HPDE6-E6E7 (cell line): ENCODE data around the gene HECTD1.
"Not testable (repeated sequence)": the region's sequence is repeated elsewhere in the genome, so short reads cannot be mapped to it uniquely, and the experiment has no call there.

Experiments used
- DNase-seq: peaks from one replicate; pipeline ENCODE4 v3.0.0; 2011; ENCODE audit warnings: missing footprints; ENCODE audit errors: extremely low spot score

Gene HECTD1

DNA sequence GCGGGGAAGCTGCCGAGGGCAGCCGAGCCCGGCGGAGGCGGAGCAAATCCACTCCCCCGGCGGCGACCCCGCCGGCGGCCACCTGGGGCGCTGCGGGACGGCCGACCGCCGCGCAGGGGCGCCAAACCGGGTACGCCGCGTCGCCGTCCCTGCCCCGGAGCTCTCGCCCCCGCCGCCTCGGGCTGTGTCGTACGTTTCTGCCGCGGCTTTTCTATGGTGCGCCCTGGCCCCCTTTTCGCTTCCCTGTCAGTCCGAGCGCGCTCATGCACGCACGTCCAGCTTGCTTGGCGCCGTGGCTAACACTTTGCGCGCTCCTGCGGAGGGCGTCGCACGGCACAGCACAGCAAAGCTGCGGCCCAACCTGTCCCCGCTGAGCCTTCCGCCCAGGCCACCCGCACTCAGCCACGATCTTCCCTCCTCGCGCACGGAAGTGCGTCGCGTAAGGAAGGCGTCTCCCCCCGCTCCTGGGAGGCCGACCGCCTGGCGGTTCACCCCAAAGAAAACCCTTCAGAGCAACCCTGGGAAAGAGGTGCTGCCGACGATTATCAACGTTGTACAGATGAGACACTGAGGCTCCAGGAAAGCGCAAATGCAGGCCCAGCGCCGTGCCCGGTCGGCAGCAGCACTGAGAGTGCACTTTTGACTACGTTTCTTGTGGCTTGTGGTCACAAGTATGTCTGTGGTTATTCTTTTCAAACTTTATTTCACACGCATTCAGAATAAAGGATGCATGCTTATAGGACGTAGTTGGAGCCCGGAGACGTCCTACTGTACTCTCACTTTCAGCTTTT lies at the start of gene HECTD1:
Gene HECTD1, minus strand, starts transcription at position 39 of the 791 bp plus-strand sequence. CDS start 1,857 bp downstream, outside the sequence.
- DNase-seq: peak; percentile 80

DNA sequence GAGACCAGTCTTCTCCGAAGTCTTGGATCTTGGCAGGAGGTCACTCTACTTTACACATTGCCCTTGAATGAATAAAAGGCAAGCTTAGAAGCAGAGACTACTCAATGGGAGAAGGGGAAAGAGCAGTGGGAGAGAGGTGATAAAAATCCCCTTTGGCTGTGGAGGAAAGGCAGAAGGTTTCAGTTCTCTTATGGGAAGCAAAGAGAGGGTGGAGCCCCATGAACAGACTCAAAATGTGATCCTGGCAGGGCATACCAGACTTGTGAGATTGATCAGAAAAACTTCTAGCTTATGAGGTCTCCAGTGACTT lies 49.6 kb upstream of the HECTD1 start:
- DNase-seq: no peak

DNA sequence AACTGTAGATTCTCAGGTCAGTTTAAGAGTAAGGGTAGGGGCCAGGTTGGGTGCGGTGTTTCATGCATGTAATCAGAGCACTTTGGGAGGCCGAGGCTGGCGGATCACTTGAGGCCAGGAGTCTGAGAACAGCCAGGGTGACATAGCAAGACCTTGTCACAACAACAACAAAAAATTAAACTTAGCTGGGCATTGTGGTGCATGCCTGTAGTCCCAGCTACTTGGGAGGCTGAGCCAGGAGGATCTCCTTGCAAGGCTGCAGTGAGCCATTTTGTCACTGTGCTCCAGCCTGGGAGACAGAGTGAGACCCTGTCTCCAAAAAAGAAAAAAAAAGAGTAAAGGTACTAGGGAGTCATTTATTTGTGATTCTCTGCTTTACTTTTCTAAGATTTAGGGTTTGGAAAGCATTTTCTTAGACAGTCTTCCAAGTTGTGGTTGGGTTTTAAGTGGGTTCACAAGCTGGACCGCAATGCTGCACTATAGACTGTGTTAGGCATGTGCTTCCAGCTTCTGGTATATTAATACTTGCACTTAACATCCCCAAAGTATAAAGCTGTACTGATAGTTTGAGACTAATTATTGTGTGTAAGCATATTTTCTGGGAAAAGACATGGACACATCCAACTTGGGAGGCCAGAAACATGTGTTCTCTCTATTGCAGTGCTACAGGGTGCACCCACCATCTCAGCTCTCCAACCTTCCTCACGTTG lies 49.1 kb upstream of the HECTD1 start:
- DNase-seq: no peak

DNA sequence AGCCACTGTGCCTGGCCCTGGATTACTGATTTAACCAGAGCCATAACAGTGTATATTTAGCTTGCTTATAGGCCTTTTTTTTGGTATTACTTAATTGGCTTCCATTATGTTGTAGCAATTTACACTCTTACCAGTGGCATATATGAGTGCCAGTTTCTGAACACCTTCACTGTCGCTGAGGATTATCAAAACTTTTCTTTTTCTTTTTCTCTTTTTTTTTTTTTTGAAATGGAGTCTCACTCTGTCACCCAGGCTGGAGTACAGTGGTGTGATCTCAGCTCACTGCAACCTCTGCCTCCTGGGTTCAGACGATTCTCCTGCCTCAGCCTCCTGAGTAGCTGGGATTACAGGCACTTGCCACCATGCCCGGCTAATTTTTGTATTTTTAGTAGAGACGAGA lies 48.3 kb upstream of the HECTD1 start:
- not testable (repeated sequence) for DNase-seq

DNA sequence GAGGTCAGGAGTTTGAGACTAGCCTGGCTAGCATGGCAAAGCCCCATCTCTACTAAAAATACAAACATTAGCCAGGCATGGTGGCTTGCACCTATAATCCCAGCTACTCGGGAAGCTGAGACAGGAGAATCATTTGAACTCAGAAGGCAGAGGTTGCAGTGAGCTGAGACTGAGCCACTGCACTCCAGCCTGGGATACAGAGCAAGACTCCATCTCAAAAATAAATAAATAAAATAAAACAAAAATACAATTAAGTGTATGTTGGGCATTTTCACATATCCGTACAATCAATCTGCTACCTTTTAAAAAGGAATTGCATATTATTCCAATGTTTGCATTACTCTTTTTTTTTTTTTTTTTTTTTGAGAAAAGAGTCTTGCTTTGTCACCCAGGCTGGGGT lies 47.7 kb upstream of the HECTD1 start:
- DNase-seq: no peak

DNA sequence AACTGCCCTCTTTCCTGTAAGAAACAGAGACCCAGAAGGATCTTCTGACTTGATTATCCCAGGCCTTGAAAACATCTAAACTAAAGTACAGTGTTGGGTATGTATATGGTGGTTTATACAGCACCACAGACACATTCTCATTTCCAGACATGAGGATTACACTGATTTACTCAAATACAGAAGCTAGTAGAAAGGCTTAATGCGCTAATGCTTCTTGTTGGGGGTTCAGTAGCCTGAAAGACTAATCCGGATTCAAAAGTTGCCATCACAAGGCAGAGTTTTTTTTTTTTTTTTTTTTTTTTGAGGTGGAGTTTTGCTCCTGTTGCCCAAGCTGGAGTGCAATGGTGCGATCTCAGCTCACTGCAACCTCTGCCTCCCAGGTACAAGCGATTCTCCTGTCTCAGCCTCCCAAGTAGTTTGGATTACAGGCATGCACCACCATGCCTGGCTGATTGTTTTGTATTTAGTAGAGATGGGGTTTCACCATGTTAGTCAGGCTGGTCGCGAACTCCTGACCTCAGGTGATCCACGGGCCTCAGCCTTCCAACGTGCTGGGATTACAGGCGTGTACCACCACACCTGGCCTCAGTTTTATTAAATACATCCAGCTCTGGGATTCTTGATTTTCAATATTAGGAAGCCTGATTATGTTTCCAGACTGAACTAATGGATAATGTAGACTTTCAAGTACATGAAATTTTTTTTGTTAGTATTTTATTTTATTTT lies 46.3 kb upstream of the HECTD1 start:
- DNase-seq: no peak

DNA sequence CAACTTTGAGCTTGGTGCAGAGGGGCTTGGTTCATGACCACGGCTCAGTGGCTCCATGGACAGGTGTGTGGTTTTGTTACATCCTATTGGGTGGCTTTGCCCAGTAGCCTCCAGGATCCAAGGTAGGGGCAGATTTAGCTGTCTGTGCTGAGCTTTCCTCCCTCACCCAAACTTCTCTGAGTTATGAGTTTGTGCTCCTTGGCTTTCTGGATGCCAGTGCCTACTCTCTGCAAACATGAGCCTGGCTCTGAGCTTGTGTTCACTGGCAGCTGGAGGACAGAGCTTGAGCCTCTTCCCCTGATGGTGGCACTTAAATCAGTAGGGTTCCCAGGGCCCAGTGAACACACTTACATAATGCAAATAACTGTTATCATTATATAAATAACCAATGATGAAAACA lies 45.3 kb upstream of the HECTD1 start:
- no peak for DNase-seq

DNA sequence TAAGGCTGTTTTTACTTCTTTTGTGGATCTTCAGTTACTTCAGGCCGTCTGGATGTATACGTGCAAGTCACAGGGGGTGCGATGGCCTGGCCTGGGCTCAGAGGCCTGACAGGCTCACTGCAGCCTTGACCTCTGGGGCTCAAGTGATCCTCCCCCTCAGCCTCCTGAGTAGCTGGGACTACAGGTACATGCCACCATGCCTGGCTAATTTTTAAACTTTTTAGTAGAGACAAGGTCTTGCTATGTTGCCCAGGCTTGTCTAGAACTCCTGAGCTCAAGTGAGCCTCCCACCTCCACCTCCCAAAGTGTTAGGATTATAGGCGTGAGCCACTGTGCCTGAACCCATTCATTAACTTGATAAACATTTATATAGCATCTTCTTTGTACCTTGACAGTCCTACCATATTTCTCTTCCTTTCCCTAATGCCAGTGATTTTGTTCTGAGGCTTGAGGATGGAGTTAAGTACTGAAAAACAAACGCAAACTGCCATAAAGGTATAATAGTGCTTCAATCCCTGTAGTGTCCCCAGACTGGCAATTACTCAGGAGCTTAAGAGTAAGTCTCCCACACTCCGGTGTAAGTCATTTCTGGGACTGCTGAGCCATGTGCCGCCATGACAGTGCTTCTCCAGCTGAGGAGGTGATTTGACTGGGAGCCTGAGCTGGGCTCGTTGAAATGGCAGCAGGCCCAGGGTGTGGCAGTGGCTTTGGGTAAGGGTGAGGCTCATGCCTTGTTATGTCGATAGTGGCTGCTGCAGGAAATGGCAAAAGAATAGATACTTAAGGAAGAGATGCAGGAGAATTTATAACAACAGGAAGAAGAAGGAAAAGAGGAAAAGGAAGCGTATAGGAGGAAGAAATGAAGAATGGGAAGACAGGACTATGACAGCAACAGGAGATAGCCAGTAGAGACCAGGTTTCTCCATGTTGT lies 43.7 kb upstream of the HECTD1 start:
- DNase-seq: no peak

DNA sequence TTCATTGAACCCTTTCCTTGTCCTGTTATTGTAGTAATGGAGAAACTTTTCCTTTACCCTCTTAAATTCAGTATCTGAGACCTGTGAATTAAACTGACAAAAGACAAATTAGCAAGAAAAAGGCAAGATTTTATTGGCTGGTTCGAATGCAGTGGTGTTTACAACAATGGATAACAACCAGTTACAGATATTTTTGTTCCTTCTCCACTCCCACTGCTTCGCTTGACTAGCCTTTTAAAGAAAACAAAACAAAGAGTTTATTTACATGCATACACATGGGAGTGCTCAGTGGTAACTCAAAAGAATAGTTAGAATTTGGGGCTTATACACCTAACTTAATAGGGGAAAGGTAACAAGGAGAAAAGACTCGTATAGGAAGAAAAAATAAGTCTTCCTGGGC lies 37.0 kb upstream of the HECTD1 start:
- DNase-seq: no peak

DNA sequence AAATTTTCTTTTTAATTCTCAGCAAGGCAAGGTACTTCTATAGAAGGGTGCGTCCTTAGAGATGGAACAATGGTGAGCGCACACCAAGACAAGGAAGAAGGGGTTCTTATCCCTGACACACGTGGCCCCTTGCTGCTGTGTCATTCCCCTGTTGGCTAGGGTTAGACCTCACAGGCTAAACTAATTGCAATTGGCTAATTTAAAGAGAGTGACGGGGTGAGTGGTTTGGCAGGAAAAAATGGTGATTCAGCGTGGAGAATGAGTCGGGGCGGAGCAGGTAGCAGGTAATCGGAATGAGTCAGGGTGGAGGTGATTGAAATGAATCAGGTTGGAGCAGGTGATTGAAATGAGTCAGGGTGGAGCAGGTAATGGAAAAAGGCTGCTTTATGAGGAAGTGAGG lies 36.3 kb upstream of the HECTD1 start:
- DNase-seq: peak; percentile 58

DNA sequence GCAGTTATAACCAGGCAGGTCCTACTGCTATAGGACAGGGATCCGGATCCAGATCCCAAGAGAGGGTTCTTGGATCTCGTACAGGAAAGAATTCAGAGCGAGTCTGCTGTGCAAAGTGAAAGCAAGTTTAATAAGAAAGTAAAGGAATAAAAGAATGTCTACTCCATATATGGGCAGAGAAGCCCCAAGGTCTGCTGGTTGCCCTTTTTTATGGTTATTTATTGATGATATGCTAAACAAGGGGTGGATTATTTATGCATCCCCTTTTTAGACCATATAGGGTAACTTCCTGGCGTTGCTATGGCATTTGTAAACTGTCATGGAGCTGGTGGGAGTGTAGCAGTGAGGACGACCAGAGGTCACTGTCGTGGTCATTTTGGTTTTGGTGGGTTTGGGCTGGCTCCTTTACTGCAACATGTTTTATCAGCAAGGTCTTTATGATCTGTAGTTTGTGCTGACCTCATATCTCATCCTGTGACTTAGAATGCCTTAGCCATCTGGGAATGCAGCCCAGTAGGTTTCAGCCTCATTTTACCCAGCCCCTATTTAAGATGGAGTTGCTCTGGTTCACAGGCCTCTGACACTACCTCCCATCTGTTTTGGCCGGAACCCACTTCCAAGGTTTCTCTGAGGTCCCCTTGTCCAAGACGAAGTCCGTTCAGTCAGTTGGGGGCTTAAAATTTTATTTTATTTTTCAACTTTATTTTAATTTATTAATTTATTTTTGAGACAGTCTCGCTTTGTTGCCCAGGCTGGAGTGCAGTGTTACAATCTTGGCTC lies 34.8 kb upstream of the HECTD1 start:
- DNase-seq: not testable (repeated sequence)

DNA sequence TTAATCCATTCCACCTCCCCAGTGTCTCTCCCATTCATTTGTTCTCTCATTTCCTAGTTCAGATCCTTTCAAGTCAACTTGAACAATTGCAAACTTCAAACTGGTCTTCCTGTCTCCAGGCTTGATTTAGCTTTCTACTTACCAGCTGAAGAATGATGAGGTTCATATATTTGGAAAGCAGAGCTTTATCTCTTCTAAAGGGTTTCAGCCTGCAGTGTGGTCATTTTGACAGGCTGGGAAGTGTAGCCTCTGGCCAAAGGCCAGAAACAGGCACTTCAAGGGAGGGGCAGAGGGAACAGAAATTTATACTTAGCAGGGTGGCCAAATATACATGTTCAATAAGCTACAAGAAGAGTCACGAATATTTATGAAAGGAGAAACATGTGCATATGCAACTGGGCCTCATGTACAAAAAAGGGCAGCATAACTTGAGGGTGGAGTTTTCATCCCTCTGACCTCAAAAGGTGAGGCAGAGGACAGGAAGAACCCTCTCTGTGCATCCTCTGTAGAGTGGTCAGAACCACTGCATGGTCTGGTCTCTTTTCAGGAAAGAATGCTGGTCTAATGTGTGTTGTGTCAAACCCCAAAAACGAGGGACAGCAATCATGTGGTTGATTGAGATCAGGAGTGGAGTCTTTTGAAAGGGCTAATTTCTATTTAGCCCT lies 34.0 kb upstream of the HECTD1 start:
- no peak for DNase-seq

DNA sequence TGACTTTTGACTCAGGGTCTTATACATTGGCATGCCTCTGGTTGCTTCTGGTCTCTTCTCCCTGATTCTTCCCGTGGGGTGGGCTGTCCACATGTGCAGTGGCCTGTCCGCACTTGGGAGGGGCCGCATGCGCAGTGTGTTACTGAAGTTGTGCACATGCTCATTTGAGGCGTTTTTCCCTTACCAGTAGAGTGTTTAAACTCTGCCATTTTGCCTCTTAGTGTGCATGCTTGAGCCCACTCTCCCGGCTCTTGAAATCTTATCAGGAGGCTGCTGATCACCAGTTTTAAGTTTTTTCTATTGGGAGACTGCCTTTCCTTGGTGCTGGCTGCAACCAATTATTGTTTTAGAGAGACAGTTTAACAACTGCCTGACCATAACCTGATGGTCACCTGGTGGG lies 32.1 kb upstream of the HECTD1 start:
- DNase-seq: no peak

DNA sequence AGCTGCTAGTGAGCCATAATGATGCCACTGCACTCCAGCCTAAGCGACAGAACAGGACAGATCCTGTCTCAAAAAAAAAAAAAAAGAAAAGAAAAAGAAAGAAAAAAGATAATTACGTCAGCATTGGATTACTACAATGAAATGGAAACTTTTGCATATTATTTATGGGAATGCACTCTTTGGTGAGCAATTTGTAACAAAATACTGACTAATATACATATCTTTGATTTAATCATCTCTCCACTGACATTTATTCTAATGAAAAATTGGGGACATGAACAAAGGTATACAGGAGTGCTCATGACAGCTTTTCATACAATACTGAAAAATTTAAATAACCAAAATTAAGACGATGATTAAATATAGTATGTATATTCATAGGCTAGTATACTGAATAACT lies 27.9 kb upstream of the HECTD1 start:
- no peak for DNase-seq

DNA sequence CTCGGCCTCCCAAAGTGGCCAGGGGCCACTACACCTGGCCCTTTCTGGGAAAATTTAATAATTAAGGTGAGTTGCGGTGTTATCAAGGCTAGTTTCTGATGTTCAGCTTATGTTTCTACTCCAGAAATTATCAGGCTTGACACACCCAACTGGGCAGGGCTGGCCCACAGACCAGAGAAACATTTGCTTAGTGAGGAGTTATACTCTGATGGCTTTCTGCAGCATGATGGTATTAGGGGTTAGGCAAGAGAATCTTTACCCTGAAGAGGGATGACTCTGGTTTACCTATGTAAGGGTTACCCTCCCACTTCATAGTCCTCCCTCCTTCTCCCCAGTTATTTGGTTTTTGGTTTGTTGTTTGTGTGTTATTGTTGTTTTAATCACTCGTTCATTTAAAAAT lies 24.5 kb upstream of the HECTD1 start:
- DNase-seq: no peak

DNA sequence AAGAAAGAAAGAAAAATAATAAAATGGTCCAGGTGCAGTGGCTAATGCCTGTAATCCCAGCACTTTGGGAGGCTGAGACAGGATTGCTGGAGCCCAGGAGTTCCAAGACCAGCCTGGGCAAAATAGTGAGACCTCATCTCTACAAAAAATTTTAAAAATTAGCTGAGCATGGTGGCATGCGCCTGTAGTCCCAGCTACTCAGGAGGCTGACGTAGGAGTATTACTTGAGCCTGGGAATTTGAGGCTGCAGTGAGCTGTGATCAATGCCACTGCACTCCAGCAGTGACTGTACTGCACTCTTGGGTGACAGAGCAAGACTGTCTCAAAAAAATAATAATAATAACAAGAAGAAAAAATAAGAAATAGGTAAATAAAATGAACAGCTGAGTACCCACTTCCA lies 23.7 kb upstream of the HECTD1 start:
- DNase-seq: not testable (repeated sequence)

DNA sequence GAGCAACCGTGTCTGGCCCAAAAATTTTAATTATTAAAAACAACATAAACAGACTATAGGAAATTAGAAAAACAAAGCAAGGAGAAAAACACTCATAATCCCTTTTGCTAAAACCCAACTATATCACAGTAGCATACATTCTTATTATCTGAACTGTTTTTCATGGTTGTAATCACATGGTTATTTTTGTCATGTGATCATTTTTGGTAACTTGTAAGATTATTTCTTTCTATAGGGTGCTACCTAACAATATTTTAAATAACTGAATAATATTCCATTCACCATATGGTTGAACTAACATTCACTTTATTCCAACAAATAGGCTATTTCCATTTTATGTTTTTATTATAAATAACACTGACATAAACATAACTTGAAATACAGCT lies 23.0 kb upstream of the HECTD1 start:
- DNase-seq: no peak

DNA sequence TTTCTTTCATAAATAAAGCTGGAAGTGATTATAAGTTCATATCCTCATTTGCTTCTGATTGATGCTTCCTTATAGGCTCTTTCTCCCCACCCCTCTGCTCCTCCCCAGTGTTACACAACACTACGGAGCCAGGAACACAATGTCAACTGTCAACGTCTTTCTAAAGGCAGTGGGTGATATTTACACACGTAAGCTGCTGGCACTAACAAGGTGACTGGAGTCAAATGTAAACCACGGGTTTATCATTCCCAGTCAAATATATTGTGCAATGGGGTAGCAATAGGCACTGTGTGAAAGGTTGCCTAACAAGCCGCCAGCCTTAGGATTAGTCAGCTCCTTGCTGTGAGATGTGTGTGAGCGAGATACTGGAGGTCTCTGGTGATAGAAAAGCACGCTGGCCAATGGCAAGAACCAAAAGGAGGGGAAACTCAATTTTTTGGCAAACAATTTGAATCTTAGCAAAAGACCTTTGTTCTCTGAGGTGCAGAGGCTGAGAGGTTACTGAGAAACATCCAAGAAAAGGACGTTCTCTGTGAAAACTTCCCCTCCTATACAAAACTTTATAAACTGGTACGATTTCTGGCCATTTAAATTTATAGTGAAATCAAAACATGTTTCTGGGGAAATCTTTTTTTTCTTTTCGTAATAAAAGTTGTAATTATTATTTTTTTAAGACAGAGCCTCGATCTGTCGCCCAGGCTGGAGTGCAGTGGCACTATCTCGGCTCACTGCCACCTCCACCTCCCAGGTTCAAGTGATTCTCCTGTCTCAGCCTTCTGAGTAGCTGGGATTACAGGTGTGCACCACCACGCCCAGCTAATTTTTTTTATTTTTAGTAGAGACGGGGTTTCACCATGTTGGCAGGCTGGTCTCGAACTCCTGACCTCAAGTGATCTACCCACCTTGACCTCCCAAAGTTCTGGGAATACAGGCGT lies 22.3 kb upstream of the HECTD1 start:
- DNase-seq: peak; percentile 96

DNA sequence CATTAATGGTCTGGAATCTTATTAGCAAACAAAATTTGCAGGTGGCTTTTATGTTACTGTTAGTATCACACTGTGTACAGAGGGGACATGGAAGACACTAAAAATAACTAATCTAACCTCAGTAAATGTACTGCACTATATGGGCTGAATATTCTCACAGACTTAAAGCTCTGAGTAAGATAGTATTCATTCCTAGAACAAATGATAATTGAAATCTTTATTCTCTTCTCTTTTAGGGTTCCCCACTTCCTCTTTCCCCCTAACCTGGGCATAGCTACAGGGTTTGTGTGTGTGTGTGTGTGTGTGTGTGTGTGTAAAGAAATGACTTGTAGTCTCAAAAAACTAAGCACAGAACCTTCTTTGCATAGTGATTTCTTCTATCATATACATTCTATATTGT lies 21.4 kb upstream of the HECTD1 start:
- no peak for DNase-seq
